ENCODE data around the gene CRYL1.
A peak's percentile ranks its signal among the peaks of the same experiment; 100 is the strongest.

CRYL1 gene

GRCh38 chr13:20498129-20498528, 27.5 kb downstream of the CRYL1 start:
- TF ChIP-seq CTCF (IDR thresholded peaks at IDR 0.05), result no peak
- Histone ChIP-seq H3K27me3 (no peaks in the 10 kb centered on the region), H3K27ac (no peak overlapping the region)

DNA sequence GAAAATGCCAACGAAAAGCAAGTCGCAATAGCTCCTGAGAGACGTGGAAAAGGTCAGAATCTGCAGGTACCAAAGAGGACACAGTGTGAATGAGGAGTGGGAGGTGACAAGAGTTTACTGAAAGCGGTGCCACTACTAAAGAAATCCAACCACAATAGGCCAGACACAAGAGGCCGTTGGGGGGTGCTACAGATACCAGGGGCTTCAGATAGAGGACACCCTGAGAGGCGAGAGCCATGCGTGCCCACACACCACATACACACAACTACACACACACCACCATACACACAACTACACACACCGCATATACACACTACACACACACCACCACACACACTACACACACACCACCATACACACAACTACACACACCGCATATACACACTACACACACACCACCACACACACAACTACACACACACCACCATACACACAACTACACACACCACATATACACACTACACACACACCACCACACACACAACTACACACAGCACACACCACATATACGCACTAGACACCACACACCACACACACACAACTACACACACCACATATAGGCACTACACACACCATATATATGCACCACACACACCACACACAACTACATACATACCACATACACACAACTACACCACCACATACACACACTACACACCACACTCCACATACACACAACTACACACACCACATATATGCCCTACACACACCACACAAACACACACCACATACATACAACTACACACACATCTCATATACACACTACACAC, 28.5 kb downstream of the CRYL1 start:
- no peak overlapping the region for H3K27ac ChIP-seq
- H3K4me3 ChIP-seq (ENCODE audit: low read depth in 1 of 2, low read length in 1 of 2), result no peak overlapping the region
- H3K4me1 ChIP-seq (ENCODE audit: control insufficient read depth in 1 of 2, insufficient read depth in 1 of 2, low read depth in 1 of 2, low read length in 1 of 2), result peaks cover 15 to 28% of the 10 kb centered on the region in 2 experiments
- H3K9me3 ChIP-seq, result no peaks in the 10 kb centered on the region
- no peaks in the 10 kb centered on the region for H3K27me3 ChIP-seq
- no peaks in the 10 kb centered on the region for H3K36me3 ChIP-seq
- no peak for TF ChIP-seq CTCF (IDR thresholded peaks at IDR 0.05)

More at GRCh38 chr13:20498129-20498528, 27.5 kb downstream of the CRYL1 start:
- no peaks in the 10 kb centered on the region for H3K9me3 ChIP-seq
- H3K4me3 ChIP-seq (ENCODE audit: low read depth in 1 of 2, low read length in 1 of 2), result no peak overlapping the region
- peaks cover 15 to 28% of the 10 kb centered on the region in 2 experiments for H3K4me1 ChIP-seq (ENCODE audit: control insufficient read depth in 1 of 2, insufficient read depth in 1 of 2, low read depth in 1 of 2, low read length in 1 of 2)
- no peaks in the 10 kb centered on the region for H3K36me3 ChIP-seq

DNA sequence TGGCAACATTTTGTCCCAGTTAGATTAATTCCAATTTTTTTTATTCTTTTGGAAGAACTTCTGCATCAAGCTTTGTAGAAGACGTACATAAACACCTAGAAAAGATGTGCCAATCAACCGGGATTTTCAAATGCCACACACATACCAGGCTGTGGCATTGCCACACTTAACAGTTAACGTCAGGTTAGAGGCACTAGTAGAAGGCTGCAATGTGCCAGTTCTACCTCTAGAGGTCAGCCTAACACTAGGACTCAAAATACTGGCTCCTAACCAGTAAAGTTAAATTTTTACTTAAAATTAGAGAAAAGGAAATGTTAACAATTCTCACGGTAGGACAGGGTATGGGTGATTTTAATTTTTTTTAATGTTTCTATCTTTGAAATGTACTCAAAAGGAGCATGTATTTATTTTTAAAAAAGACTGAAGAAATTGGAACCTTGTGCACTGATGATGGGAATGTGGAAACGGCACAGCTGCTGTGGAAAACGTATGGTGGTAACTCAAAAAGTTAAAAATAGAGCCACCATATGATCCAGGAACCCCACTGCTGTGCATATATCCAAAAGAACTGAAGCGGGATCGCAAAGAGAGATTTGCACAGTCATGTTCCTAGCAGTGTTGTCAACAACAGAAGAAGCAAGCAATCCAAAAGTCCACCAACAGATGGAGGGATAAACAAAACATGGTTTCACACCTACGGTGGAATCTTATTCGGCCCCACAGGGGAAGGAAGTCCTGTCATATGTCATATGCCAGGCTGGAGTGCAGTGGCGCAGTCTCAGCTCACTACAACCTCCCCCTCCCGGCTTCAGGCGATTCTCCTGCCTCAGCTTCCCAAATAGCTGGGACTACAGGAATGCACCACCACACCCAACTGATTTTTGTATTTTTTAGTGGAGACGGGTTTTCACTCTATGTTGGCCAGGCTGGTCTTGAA, 30.3 kb downstream of the CRYL1 start:
- TF ChIP-seq CTCF (IDR thresholded peaks at IDR 0.05), result peak; percentile 98
- H3K27me3 ChIP-seq, result no peaks in the 10 kb centered on the region
- peak overlapping the region; percentile 45 for H3K27ac ChIP-seq
- H3K9me3 ChIP-seq, result no peaks in the 10 kb centered on the region
- H3K4me1 ChIP-seq (ENCODE audit: control insufficient read depth in 1 of 2, insufficient read depth in 1 of 2, low read depth in 1 of 2, low read length in 1 of 2), result peaks cover 6 to 13% of the 10 kb centered on the region in 2 experiments
- H3K36me3 ChIP-seq, result no peaks in the 10 kb centered on the region
- H3K4me3 ChIP-seq (ENCODE audit: low read depth in 1 of 2, low read length in 1 of 2), result peak overlapping the region; percentile 29 to 33

DNA sequence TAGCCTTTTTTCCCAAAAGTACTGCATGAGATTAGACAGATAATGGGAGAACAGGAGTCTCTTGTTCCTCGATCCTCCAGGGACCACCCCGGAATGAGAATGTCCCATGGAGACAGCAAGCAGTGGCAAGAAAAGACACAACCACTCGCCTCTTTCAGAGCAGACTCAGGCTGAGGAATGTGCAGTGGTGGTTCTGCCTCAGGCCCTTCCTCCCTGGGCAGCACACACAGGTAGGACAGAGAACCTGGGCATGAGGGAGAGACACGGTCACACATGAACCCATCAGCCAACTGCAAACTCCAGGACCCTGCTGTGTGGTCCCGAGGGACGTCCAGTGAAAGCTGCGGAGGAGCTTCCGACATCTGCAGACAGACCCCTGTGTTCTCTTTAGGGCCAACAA, 31.0 kb downstream of the CRYL1 start:
- no peak for TF ChIP-seq CTCF (IDR thresholded peaks at IDR 0.05)
- Histone ChIP-seq H3K9me3 (no peaks in the 10 kb centered on the region), H3K4me3 (ENCODE audit: low read depth in 1 of 2, low read length in 1 of 2) (no peak overlapping the region), H3K36me3 (no peaks in the 10 kb centered on the region), H3K4me1 (ENCODE audit: control insufficient read depth in 1 of 2, insufficient read depth in 1 of 2, low read depth in 1 of 2, low read length in 1 of 2) (peaks cover 6 to 13% of the 10 kb centered on the region in 2 experiments), H3K27me3 (no peaks in the 10 kb centered on the region), H3K27ac (peak overlapping the region; percentile 39)

- H3K9me3 ChIP-seq, result no peaks in the 10 kb centered on the region
- no peaks in the 10 kb centered on the region for H3K27me3 ChIP-seq
- no peak for TF ChIP-seq CTCF (IDR thresholded peaks at IDR 0.05)
- peaks cover 6 to 13% of the 10 kb centered on the region in 2 experiments for H3K4me1 ChIP-seq (ENCODE audit: control insufficient read depth in 1 of 2, insufficient read depth in 1 of 2, low read depth in 1 of 2, low read length in 1 of 2)
- H3K4me3 ChIP-seq (ENCODE audit: low read depth in 1 of 2, low read length in 1 of 2), result no peak overlapping the region
- no peak overlapping the region for H3K27ac ChIP-seq
- H3K36me3 ChIP-seq, result no peaks in the 10 kb centered on the region
Measured at GRCh38 chr13:20492641-20493040, 33.0 kb downstream of the CRYL1 start.

Measured in neutrophil (primary cell).